Measurements from ENCODE around the gene C1orf210.

C1orf210 gene

DNA sequence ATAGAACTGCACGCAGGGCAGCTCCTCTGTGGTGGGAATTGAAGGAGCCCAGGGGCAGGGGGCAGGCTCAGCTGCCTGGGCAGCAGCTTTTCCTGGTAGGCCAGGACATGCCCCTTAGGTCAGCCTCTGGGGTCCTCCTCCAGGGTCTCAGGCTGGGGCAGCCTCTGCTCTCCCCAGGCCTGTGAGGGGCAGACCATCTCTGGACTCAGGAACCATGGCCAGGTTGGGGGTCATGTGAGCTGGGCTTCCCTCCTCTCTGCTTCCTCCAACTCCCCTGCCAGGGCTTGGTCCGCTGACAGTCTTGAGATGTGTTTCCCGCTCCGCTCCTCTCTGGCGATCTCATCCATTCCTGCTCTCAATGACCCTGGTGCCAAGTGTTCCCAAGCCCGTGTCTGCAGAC lies 5.7 kb downstream of the C1orf210 start:
- intact Hi-C loops (cut with DNase I): no loop called here
- DNase-seq: peak in 2 of 42 donors; percentile 8 to 11

DNA sequence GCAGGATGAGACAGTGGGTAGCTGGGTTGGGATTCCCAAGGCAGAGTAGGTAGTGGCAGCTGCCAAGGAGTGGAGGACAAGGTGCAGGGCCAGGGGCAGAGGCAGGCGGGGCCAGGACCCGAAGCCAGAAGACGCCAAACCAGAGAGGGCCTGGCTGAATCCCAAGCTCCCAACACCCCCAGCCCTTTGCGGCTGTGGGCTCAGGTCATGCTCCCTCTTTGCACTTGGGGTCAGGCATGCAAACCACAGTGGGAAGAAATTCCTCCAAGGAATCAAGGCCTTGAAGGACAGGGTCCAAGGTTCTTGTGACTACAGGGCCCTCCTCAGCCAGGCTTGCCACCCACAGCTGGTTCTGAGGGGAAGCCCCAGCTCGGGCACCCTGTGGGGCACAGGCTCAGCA lies 6.2 kb downstream of the C1orf210 start:
- no peak for DNase-seq

DNA sequence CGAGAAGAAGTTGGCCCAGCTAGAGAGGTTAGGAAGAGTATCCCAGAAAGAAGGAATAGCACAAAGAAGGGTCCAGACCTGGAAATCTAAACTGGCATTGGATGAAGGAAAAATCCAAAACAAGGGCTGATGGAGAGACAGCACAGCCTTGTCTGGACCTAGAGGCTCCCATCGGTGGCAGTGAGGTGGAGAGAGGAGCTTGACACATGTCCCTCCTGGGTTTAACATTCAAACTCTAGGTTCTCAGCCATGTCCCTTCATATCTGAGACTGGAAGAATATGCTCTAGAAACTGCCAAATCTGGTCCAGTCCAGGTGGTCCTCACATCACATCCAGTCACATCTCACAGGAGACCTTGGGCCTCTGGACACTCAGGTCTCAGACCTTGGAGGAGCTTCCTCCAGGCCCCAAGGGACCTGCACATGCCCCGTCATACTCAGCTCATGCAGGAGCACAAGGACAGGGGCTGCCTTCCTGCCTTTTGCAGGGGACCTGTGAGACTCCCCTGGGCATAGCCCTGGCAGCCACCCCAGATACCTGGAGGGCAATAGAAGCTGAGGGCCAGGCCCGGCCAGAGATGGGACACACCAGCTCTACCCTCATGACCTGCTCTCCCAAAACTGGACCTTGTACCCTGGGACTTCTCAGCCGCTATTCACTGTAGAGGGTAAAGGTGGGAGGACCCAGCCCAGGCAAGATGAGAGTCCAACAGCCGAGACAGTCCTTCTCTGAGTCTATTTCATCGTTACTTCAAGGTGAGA lies 8.1 kb downstream of the C1orf210 start:
- DNase-seq: peak in 4 of 42 donors; percentile 10 to 16 (median 12)
- intact Hi-C loops (cut with DNase I): no loop called here

More for the DNA sequence above, 6.2 kb downstream of the C1orf210 start:
- intact Hi-C loops (cut with DNase I): no loop called here

GRCh38 chr1:43276673-43277072 lies 8.7 kb downstream of the C1orf210 start:
- peak in 4 of 42 donors; percentile 5 to 14 (median 10) for DNase-seq
- intact Hi-C loops (cut with DNase I): no loop called here

GRCh38 chr1:43275826-43276620 lies 9.4 kb downstream of the C1orf210 start:
- intact Hi-C loops (cut with DNase I): no loop called here
- peak in 7 of 42 donors; percentile 6 to 35 (median 13) for DNase-seq

GRCh38 chr1:43274804-43275180 lies 10.6 kb downstream of the C1orf210 start:
- peak in 4 of 42 donors; percentile 5 to 25 (median 14) for DNase-seq
- intact Hi-C loops (cut with DNase I): no loop called here

- intact Hi-C loops (cut with DNase I): no loop called here
Observed at GRCh38 chr1:43274125-43274803, 11.1 kb downstream of the C1orf210 start.

DNA sequence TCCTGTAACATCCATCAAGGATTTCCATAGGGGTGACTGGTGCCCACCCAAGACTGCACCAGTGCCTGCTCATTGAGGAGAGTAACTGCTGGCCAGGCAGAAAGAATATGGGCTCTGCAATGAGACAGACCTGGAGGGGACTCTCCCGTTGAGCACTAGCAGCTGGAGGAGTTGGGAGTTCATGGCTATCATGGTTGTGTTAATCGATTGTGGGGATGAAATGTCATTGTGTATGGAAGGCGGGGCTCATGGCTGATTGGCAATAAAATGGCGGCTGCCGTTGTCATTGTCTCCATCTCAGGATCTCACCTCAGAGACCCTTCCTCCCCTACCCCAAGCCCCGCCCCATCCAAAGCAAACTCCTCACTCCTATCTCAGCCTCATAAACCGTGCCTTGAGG lies 11.7 kb downstream of the C1orf210 start:
- intact Hi-C loops (cut with DNase I): no loop called here
- peak in 5 of 42 donors; percentile 1 to 13 (median 7) for DNase-seq

More at GRCh38 chr1:43274125-43274803, 11.1 kb downstream of the C1orf210 start:
- peak in 5 of 42 donors; percentile 12 to 38 (median 24) for DNase-seq

DNA sequence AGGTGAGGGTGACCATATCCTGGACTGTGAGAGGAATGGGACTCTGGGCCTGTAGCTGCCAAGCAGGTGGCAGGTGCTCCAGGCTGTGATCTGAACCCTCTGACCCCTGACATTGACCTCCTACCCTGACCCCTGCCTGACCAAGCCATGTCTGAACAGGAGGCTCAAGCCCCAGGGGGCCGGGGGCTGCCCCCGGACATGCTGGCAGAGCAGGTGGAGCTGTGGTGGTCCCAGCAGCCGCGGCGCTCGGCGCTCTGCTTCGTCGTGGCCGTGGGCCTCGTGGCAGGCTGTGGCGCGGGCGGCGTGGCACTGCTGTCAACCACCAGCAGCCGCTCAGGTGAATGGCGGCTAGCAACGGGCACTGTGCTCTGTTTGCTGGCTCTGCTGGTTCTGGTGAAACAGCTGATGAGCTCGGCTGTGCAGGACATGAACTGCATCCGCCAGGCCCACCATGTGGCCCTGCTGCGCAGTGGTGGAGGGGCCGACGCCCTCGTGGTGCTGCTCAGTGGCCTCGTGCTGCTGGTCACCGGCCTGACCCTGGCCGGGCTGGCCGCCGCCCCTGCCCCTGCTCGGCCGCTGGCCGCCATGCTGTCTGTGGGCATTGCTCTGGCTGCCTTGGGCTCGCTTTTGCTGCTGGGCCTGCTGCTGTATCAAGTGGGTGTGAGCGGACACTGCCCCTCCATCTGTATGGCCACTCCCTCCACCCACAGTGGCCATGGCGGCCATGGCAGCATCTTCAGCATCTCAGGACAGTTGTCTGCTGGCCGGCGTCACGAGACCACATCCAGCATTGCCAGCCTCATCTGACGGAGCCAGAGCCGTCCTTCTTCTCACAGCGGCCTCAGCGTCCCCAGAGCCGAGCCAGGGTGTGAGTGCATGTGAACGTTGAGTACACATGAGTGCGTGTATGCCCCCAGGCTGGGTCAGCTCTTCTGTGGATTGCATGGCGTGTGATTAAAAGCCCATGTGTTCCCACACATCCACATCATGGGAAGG lies 12.5 kb downstream of the C1orf210 start:
- DNase-seq: peak in 6 of 42 donors; percentile 15 to 36 (median 22)
- intact Hi-C loops (cut with DNase I): no loop called here

- peak; percentile 54 to 91 (median 81) for DNase-seq
- intact Hi-C loops (cut with DNase I): no loop called here
Observed at GRCh38 chr1:43272161-43272560, 13.2 kb downstream of the C1orf210 start.

DNA sequence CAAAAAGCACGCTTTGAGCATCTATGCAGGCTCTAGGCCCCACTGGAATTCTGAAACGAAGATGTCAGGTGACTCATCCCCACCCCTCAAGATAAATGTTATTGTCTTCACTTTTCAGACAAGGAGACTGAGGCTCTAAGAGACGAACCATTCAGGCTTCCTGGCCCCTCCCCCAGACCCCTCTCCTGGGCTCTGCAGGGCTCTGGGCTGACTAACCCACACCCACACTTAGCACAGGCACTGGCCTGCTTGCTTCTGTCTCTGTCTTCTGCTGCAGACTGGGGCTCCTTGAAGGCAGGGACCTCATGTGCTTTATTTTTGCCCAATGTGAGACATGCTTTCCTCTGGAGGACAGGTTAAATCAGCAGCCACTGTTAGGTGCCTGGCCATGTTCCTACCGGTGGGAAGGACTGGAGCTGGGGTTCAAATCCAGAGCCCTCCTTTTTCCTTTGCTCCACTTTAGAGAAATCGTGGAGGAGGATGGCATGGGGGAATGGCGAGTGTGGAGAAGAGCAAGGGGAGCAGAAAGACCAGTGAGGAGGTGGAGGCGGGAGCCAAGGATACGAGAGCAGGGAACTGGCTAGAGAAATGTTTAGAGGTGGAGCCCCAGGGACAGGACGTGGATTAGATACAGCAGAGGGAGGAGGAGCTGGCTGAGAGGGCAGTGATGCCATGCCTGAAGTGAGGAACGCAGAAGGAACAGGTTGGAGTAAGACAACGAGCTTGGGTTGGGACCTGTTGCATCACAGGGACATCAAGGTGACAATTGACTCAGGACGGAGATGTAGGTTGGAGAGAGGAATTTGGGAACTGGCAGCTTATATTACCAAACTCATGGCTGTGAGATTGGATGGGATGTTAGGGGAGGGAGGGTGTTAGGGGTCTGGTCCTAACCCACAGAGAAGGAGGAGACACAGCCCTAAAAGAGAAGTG lies 13.9 kb downstream of the C1orf210 start:
- intact Hi-C loops (cut with DNase I): no loop called here
- peak in 8 of 42 donors; percentile 16 to 43 (median 30) for DNase-seq

GRCh38 chr1:43270421-43271095 lies 14.8 kb downstream of the C1orf210 start:
- DNase-seq: peak in 8 of 42 donors; percentile 6 to 45 (median 22)
- intact Hi-C loops (cut with DNase I): no loop called here

DNA sequence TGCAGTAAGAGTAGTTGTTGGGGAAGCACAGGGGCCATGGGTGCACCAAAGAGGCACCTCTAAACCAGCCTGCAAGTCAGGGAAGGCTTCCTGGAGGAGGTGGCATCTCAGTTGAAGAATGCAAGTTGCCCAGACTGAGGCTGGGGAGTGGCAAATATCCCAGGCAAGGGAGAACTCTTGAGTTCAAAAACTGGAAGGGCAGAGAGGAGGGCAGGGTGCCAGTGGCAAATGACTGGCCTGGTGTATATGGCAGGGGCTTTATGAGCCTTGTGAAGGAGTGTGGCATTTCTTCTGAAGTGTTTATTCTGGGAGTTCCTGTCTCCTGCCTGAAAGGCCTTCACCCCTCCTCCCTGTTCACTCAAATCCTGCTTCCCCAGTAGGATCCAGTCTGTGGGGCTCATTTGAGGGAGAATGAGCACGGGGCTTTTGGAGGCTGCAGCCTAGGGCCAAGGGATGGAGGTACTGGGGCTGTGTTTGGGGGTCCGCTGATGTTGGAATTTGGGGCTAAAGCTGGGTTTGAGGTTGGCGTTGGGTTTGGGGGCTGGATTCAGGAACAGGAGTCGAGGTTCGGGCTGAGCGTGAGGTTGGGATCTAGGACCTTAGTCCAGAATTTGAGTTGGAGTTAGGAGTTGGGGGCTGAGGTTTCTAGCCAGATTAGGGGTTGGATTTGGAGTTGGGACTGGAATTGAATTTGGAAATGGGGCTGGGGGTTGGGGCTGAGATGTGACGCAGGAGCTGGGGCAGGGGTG lies 15.6 kb downstream of the C1orf210 start, which contains the start of gene TMEM125:
Gene TMEM125 (plus strand): TSS at position 357 of the 749 bp plus-strand sequence. CDS start 2,740 bp downstream, outside the sequence.
- peak in 7 of 42 donors; percentile 5 to 43 (median 21) for DNase-seq

DNA sequence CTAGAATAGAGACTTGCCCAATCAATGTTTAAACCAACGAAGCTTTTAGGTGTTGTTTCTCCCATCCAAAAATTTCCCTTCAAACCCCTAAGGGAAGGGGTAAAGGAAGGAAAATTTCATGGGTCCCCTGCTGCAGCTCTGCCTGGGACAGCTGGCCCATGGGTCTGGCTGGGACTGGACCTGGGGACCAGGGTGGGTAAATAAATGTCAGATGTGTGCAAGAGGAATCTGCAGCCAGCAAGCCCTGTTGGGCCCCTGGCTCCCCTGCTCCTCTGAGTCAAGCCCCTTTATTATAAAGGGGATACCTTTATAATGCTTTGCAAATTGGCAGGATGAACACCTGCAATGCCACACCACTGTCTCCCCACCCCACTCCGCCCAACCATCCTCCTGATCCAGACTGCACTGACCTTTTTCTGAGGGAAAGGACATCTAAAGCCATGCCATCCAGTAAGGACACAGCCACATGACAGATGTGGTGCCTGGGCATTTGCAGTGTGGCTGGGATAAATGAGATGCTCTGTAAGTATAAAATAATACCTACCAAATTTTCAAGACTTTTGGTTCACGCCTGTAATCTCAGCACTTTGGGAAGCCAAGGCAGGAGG lies 17.5 kb downstream of the C1orf210 start:
- intact Hi-C loops (cut with DNase I): no loop called here
- DNase-seq: peak in 6 of 42 donors; percentile 1 to 36 (median 14)

More for the DNA sequence above, 15.6 kb downstream of the C1orf210 start, which contains the start of gene TMEM125:
- intact Hi-C loops (cut with DNase I): no loop called here

- peak in 7 of 42 donors; percentile 1 to 33 (median 15) for DNase-seq
- intact Hi-C loops (cut with DNase I): no loop called here
Observed at GRCh38 chr1:43267291-43267805, 18.0 kb downstream of the C1orf210 start.

All from head of caudate nucleus (tissue), 42 donors.